Measurements from ENCODE around the gene PPP1R15B.

The PPP1R15B gene

GRCh38 chr1:204420039-204421004 lies 8.7 kb upstream of the PPP1R15B start:
- DNase-seq (ENCODE audit: low read depth): no peak

DNA sequence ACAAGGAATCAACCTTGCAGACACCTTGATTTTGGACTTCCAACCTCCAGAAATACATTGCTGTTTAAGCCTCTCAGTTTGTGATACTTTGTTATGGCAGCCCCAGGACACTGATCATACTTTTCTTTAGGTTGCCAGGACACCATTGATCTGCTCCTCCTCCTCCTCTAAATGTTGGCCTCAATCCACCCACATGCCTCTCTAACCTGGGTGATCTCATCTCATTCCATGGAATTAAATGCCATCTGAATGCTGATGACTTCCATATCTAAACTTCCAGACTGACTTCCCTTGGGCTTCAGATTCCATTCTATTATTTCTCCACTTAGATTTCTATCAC lies 7.4 kb upstream of the PPP1R15B start:
- no peak for DNase-seq (ENCODE audit: low read depth)

DNA sequence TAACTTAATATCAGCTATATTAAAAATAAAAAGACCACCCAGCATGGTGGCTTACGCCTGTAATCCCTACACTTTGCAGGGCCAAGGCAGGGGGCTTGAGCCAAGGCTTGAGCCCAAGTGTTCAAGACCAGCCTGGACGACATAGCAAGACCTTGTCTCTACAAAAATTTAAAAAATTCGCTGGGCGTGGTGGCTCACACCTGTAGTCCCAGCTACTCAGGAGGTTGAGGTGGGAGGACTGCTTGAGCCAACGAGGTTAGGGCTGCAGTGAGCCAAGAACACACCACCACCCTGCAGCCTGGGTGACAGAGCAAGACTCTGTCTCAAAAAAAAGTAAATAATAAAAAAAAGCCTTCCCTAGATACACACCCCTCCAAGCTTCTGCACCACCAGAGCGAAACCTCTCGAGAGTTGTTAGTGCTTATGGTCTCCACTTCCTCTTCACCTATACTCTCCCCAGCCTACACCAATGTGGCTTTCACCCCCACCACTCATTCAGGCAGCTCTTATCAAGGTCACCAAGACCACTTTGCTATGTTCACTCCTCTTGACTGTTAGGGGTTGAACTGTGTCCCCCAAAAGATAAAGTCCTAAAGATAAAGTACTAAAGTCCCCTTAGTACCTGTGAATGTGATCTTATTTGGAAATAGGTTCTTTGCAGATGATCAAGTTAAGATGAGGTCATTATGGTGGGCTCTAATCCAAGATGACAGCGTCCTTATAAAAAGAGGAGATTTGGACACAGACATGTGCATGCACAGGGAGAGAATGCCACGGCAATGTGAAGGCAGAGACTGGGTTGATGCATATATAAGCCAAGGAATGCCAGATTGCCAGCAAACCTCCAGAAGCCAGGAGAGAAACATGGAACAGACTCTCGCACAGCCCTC lies 6.8 kb upstream of the PPP1R15B start:
- DNase-seq (ENCODE audit: low read depth): no peak

DNA sequence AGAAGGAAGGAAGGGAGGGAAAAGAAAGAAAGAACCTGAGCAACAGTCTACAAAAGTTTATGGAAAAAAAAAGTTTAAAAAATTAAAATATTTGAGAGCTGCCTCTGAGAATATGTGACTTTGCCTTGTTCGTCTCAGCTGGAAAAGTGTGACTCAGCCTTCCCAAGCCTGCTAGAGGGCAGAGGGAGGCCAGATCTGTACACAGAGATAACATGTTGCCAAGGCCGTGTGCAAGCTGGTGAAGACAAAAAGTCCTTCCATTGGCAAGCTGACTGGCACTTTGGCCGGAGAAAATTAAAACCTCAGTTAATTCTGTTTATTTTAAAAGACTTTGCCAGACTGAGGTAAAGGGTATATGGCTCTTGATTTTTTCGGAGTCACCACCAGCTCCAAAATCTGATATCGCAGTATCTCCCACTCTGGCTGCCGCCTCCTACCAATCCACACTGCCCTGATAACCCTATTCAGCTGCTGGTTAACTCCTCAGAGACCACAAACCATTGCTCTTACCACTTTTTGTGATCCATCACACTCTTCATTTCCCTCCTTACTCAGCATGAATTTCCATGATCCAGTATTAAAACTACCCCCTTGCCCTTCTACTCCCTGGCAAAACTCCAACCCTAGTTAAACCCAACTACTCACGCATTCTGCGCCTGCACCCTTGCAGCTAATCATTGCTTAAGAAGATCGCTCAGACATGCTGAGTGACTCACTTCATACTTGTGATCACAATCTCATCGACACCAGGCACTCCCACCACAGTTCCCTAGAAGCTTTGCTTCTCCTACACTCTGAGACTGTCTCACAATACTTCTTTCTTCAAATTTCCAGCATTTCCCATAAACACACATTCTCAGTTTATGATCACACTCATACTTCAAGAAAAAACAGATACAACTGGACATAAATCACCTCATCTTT lies 5.7 kb upstream of the PPP1R15B start:
- DNase-seq (ENCODE audit: low read depth): no peak

DNA sequence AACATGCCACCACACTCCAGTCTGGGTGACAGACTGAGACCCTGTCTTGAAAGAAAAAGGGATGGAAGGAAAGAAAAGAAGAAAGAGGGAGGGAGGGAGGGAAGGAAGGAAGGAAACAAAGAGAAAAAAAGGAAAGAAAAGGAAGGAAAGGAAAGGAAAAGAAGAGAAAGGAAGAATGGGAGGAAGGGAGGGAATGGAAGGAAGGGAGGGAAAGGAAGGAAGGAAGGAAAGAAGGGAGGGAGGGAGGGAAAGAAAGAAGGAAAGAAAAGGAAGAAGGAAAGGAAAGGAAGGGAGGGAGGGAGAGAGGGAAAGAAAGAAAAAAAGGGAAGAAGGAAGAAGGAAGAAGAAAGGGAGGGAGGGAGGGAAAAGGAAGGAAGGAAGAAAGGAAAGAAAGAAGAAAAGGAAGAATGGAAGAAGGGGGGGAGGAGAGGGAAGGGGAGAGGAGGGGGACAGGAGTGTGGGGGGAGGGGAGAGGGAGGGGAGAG lies 5.0 kb upstream of the PPP1R15B start:
- DNase-seq (ENCODE audit: low read depth): no peak

GRCh38 chr1:204415351-204415750 lies 3.7 kb upstream of the PPP1R15B start:
- DNase-seq (ENCODE audit: low read depth): no peak

DNA sequence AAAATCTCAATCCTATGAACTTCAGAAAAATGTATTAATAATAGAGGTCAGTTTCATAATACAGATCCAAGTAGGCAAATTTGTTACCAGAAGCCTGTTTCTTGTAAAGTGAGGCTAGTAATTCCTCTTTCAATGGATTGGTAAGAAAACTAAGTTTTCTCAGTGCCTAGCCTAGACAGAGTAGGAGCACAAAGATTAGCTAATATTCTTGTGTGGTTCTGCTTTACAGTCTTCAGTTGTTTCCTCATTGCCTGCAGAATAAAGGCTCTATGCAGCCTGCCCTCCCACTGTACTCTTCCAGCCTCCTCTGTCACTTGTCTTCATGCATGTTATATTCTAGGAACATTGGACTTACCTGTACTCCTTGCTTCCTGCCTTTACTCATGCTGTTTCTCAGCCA lies 2.4 kb upstream of the PPP1R15B start:
- no peak for DNase-seq (ENCODE audit: low read depth)

GRCh38 chr1:204413170-204413535 lies 1.5 kb upstream of the PPP1R15B start:
- no peak for DNase-seq (ENCODE audit: low read depth)

DNA sequence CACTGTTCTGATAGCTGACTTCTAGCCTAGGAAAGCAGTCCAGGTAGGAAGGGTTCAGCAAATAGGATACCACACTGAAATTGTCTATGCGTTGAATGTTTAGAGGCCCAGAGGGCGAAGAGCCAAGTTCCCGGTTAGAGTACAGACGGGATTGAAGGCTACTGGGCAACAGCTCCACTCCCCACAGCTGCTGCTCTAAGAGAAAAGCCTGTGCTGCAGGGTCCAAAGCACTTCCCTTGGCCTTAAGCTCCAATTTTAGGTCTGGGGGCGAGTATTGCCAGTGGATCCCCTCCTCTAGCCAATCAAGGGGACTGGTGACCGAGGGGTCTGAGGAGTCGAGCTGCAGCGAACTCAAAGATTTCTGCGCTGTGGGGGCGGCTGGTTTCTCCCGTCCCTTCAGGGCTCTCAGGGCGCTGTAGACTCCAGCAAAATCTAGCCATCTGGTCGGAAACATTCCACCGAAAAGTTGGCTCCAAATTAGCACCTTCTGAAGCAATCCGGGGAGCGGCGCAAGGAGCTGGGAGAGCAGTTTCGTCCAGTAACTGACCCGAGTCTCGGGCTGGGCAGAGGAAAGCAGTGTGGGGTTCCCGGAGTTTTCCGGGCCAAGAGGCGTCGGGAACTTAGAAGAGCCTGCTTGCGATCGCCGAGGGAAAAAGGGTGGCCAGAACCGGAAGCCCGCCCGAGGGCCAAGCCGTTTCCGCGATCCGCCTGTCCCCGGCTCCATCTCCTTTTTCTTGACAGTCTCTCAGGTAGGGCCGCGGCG lies 748 bp downstream of the PPP1R15B start:
- peak; percentile 27 for DNase-seq (ENCODE audit: low read depth)

GRCh38 chr1:204409836-204410687 lies 1.6 kb downstream of the PPP1R15B start:
- no peak for DNase-seq (ENCODE audit: low read depth)

GRCh38 chr1:204409123-204409522 lies 2.5 kb downstream of the PPP1R15B start:
- no peak for DNase-seq (ENCODE audit: low read depth)

GRCh38 chr1:204408602-204409001 lies 3.0 kb downstream of the PPP1R15B start:
- no peak for DNase-seq (ENCODE audit: low read depth)

GRCh38 chr1:204408074-204408507 lies 3.5 kb downstream of the PPP1R15B start:
- no peak for DNase-seq (ENCODE audit: low read depth)

DNA sequence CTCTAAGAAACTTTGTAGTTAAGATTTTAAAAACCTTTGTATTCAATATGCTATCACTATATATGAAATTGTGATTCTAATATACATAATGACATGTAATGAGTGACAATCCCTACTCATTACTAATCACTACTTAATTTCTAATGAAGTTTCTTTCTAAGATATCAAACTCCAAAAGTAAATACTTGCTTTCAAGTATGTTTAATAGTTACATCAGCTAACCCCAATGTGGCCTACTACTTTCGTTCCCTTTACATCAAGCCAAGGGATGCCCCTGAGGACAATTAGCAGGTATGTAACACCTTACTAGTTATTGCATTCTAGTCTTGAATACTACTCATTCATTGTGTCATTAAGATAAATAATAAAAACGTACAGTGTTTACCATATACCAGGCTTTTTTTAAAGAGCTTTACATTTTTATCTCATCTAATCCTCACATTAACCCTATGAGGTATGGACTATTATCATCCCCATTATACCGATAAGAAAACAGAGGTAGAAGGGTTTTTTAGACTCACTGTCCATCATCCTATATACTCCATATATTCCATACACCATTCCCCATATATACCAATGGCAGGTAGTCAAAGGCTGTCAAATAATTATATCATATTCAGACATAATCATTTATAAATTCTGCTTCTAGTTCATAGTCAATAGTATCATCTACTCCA lies 4.2 kb downstream of the PPP1R15B start:
- DNase-seq (ENCODE audit: low read depth): no peak

GRCh38 chr1:204406621-204407020 lies 5.0 kb downstream of the PPP1R15B start:
- no peak for DNase-seq (ENCODE audit: low read depth)

- DNase-seq (ENCODE audit: low read depth): no peak
Observed at GRCh38 chr1:204405988-204406387, 5.6 kb downstream of the PPP1R15B start.

- no peak for DNase-seq (ENCODE audit: low read depth)
Observed at GRCh38 chr1:204404629-204405028, 7.0 kb downstream of the PPP1R15B start.

- no peak for DNase-seq (ENCODE audit: low read depth)
Observed at GRCh38 chr1:204402391-204402790, 9.2 kb downstream of the PPP1R15B start.

DNA sequence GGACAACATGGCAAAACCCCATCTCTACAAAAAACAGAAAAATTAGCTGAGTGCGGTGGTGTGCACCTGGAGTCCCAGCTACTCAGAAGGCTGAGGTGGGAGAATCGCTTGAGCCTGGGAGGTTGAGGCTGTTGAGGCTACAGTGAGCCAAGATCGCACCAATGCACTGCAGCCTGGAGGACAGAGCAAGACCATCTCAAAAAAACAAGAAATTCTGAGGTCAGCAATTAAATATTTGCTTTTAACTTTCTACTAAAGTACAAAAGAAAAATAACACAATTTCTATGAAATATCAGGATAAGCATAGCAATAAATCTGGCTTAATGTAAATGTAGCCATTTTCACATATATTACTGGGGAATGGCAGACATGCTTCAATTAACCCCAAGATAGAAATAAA lies 9.9 kb downstream of the PPP1R15B start:
- DNase-seq (ENCODE audit: low read depth): no peak
